Measurements from ENCODE around the gene TUBB2A. TPM values are rescaled to one million over a fixed set of nuclear protein-coding genes. Genes with fewer than 3 reads are reported as not detected.
"Not testable (repeated sequence)": the region's sequence is repeated elsewhere in the genome, so short reads cannot be mapped to it uniquely, and the experiment has no call there.

Gene TUBB2A
- total and polyA plus RNA-seq, 4 donors: 10.8 to 53.5 (median 30.1) TPM

- 42 to 45% methylated on average over 14 of the region's 14 CpGs for WGBS, 2 donors
- peak; percentile 84 for ATAC-seq (ENCODE audit: insufficient read depth, low FRiP score)
- no peak overlapping the region for H3K9ac ChIP-seq (ENCODE audit: insufficient read depth in 1 of 2, low read length in 2 of 2)
Observed at GRCh38 chr6:3139090-3139903, 18.0 kb downstream of the TUBB2A start.

GRCh38 chr6:3138341-3138740, 19.0 kb downstream of the TUBB2A start:
- no peak for ATAC-seq (ENCODE audit: insufficient read depth, low FRiP score)
- Histone ChIP-seq H3K36me3 (ENCODE audit: control insufficient read depth in 4 of 4, insufficient read depth in 4 of 4, low read length in 4 of 4) (peaks cover 0 to 38% (median 8%) of the 10 kb centered on the region in 4 donors), H3K9ac (ENCODE audit: insufficient read depth in 1 of 2, low read length in 2 of 2) (no peak overlapping the region), H3K27me3 (ENCODE audit: control insufficient read depth in 3 of 3, insufficient read depth in 3 of 3, low read length in 2 of 3) (no peaks in the 10 kb centered on the region), H3K9me3 (ENCODE audit: control insufficient read depth in 4 of 4, insufficient read depth in 3 of 4, low read length in 3 of 4) (no peaks in the 10 kb centered on the region), H3K4me3 (no peak overlapping the region), H3K27ac (ENCODE audit: low read depth in 1 of 2, low read length in 1 of 2) (peak overlapping the region in 1 of 2 donors; percentile 54), H3K4me1 (ENCODE audit: control insufficient read depth in 5 of 5, insufficient read depth in 5 of 5, low read length in 5 of 5) (no peaks in the 10 kb centered on the region)
- TF ChIP-seq, protein P1, sequence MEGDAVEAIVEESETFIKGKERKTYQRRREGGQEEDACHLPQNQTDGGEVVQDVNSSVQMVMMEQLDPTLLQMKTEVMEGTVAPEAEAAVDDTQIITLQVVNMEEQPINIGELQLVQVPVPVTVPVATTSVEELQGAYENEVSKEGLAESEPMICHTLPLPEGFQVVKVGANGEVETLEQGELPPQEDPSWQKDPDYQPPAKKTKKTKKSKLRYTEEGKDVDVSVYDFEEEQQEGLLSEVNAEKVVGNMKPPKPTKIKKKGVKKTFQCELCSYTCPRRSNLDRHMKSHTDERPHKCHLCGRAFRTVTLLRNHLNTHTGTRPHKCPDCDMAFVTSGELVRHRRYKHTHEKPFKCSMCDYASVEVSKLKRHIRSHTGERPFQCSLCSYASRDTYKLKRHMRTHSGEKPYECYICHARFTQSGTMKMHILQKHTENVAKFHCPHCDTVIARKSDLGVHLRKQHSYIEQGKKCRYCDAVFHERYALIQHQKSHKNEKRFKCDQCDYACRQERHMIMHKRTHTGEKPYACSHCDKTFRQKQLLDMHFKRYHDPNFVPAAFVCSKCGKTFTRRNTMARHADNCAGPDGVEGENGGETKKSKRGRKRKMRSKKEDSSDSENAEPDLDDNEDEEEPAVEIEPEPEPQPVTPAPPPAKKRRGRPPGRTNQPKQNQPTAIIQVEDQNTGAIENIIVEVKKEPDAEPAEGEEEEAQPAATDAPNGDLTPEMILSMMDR (IDR thresholded peaks at IDR 0.05; ENCODE audit: control extremely low read depth, extremely low read depth): no peak
- DNase-seq: no peak
- 70 to 72% methylated on average over 1 of the region's 1 CpG for WGBS, 2 donors

More at GRCh38 chr6:3139090-3139903, 18.0 kb downstream of the TUBB2A start:
- peaks cover 0 to 42% (median 11%) of the 10 kb centered on the region in 4 donors for H3K36me3 ChIP-seq (ENCODE audit: control insufficient read depth in 4 of 4, insufficient read depth in 4 of 4, low read length in 4 of 4)
- TF ChIP-seq, protein P1 (IDR thresholded peaks at IDR 0.05; ENCODE audit: control extremely low read depth, extremely low read depth): no peak
- H3K27me3 ChIP-seq (ENCODE audit: control insufficient read depth in 3 of 3, insufficient read depth in 3 of 3, low read length in 2 of 3): no peaks in the 10 kb centered on the region
- H3K4me1 ChIP-seq (ENCODE audit: control insufficient read depth in 5 of 5, insufficient read depth in 5 of 5, low read length in 5 of 5): no peaks in the 10 kb centered on the region
- H3K9me3 ChIP-seq (ENCODE audit: control insufficient read depth in 4 of 4, insufficient read depth in 3 of 4, low read length in 3 of 4): no peaks in the 10 kb centered on the region
- peak overlapping the region; percentile 52 to 54 for H3K27ac ChIP-seq (ENCODE audit: low read depth in 1 of 2, low read length in 1 of 2)
- H3K4me3 ChIP-seq: no peak overlapping the region
- DNase-seq: peak; percentile 20 to 39 (median 36)

- H3K4me1 ChIP-seq (ENCODE audit: control insufficient read depth in 5 of 5, insufficient read depth in 5 of 5, low read length in 5 of 5); H3K27ac ChIP-seq (ENCODE audit: low read depth in 1 of 2, low read length in 1 of 2); H3K27me3 ChIP-seq (ENCODE audit: control insufficient read depth in 3 of 3, insufficient read depth in 3 of 3, low read length in 2 of 3); ATAC-seq (ENCODE audit: insufficient read depth, low FRiP score); H3K9ac ChIP-seq (ENCODE audit: insufficient read depth in 1 of 2, low read length in 2 of 2); H3K9me3 ChIP-seq (ENCODE audit: control insufficient read depth in 4 of 4, insufficient read depth in 3 of 4, low read length in 3 of 4); DNase-seq; H3K4me3 ChIP-seq: not testable (repeated sequence)
- H3K36me3 ChIP-seq (ENCODE audit: control insufficient read depth in 4 of 4, insufficient read depth in 4 of 4, low read length in 4 of 4): peaks cover 0 to 38% (median 6%) of the 10 kb centered on the region in 4 donors
- WGBS, 2 donors: 94 to 96% methylated on average over 6 of the region's 6 CpGs
Observed at GRCh38 chr6:3137873-3138272, 19.5 kb downstream of the TUBB2A start.

DNA sequence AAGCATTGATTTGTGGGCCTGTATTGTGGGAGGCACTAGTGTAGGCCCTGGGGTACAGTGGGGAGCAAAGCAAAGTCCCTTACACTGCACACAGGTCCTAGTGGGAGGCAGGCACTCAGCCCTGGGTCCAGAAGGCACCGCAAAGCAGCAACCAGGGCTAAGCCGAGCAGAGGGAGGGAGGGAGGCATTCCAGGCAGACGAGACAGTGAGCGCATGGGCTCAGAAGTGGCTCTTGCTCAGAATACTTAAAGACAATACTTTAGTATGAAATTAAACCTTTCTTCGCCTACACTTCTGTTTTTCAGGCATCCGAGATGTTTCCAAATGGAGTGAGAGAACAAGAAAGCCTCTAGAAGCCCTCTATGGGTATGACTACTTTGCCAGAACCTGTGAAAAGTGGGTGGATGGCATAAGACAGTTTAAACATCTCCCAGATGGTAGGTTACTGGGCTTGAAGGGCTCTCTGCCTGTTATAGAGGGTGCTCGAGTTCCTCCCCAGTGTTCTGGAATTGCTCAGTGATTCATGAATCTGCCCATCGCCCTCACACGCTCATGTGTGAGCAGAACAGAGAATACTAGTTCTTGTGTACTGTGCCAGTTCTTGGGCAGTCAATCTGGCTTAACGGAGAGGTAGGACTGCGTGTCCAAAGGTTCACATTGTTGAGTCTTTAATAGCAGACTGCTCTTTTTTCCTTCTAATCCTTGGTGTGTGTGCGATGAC, 20.1 kb downstream of the TUBB2A start:
- 94 to 97% methylated on average over 12 of the region's 12 CpGs for WGBS, 2 donors
- H3K36me3 ChIP-seq (ENCODE audit: control insufficient read depth in 4 of 4, insufficient read depth in 4 of 4, low read length in 4 of 4): peaks cover 0 to 34% (median 6%) of the 10 kb centered on the region in 4 donors

More for the DNA sequence above, 20.1 kb downstream of the TUBB2A start:
- H3K27ac ChIP-seq (ENCODE audit: low read depth in 1 of 2, low read length in 1 of 2): no peak overlapping the region
- ATAC-seq (ENCODE audit: insufficient read depth, low FRiP score) (no peak), DNase-seq (no peak)
- TF ChIP-seq, protein P1 (IDR thresholded peaks at IDR 0.05; ENCODE audit: control extremely low read depth, extremely low read depth): no peak
- H3K4me1 ChIP-seq (ENCODE audit: control insufficient read depth in 5 of 5, insufficient read depth in 5 of 5, low read length in 5 of 5): no peaks in the 10 kb centered on the region
- H3K27me3 ChIP-seq (ENCODE audit: control insufficient read depth in 3 of 3, insufficient read depth in 3 of 3, low read length in 2 of 3): no peaks in the 10 kb centered on the region
- no peaks in the 10 kb centered on the region for H3K9me3 ChIP-seq (ENCODE audit: control insufficient read depth in 4 of 4, insufficient read depth in 3 of 4, low read length in 3 of 4)
- no peak overlapping the region for H3K9ac ChIP-seq (ENCODE audit: insufficient read depth in 1 of 2, low read length in 2 of 2)
- H3K4me3 ChIP-seq: no peak overlapping the region
